ENCODE data around the gene CTSC.

DNA sequence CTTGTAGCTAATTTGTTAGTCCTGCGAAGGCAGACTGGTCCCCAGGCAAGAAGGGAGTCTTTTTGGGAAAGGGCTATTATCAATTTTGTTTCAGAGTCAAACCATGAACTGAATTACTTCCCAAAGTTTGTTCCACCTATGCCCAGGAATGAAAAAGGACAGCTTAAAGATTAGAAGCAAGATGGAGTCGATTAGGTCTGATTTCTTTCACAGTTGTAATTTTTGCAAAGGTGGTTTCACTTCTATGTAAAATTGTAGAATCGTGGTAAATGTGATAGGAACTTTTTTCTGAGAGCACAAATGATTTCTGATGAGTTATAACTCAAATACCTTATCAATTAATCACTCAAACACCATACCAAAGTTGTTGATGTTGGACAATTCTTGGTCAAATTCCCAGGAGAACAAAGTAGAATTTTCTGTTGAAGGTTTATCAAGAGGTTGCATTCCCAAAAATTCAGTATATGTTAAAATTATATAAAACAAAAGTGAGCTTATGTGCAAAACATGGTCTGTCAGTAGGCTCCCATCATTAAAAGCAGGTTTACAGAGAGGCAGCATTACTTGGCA lies 2.9 kb upstream of the CTSC start:
- TF ChIP-seq, protein P1, sequence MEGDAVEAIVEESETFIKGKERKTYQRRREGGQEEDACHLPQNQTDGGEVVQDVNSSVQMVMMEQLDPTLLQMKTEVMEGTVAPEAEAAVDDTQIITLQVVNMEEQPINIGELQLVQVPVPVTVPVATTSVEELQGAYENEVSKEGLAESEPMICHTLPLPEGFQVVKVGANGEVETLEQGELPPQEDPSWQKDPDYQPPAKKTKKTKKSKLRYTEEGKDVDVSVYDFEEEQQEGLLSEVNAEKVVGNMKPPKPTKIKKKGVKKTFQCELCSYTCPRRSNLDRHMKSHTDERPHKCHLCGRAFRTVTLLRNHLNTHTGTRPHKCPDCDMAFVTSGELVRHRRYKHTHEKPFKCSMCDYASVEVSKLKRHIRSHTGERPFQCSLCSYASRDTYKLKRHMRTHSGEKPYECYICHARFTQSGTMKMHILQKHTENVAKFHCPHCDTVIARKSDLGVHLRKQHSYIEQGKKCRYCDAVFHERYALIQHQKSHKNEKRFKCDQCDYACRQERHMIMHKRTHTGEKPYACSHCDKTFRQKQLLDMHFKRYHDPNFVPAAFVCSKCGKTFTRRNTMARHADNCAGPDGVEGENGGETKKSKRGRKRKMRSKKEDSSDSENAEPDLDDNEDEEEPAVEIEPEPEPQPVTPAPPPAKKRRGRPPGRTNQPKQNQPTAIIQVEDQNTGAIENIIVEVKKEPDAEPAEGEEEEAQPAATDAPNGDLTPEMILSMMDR (conservative IDR thresholded peaks at IDR 0.05), result no peak
- TF ChIP-seq EZH2 (IDR thresholded peaks at IDR 0.05; ENCODE audit: low read depth), result no peak

Measured in PC-9 (cell line).